HG03139 (cell line): Measurements from ENCODE around the gene KCNK1.

ENCODE experiments used
- ATAC-seq: cut with Tn5 transposase; IDR thresholded peaks from one replicate; pipeline ENCODE4 v1.9.1; 2021; ENCODE audit not compliant: unreplicated experiment

KCNK1 gene

GRCh38 chr1:233635765-233636502 lies 22.0 kb downstream of the KCNK1 start:
- no peak for ATAC-seq

- no peak for ATAC-seq
These were observed 22.6 kb downstream of the KCNK1 start for GRCh38 chr1:233636503-233636877.

- ATAC-seq: no peak
These were observed 24.6 kb downstream of the KCNK1 start for GRCh38 chr1:233638513-233638912.

- no peak for ATAC-seq
These were observed 25.7 kb downstream of the KCNK1 start for GRCh38 chr1:233639611-233640010.

- ATAC-seq: no peak
These were observed 26.3 kb downstream of the KCNK1 start for GRCh38 chr1:233640179-233640578.

GRCh38 chr1:233641029-233641428 lies 27.1 kb downstream of the KCNK1 start:
- ATAC-seq: no peak

GRCh38 chr1:233647073-233647472 lies 33.2 kb downstream of the KCNK1 start:
- no peak for ATAC-seq

GRCh38 chr1:233647636-233648035 lies 33.7 kb downstream of the KCNK1 start:
- no peak for ATAC-seq

- no peak for ATAC-seq
These were observed 37.2 kb downstream of the KCNK1 start for GRCh38 chr1:233651061-233651460.

- ATAC-seq: no peak
These were observed 37.8 kb downstream of the KCNK1 start for GRCh38 chr1:233651563-233652233.

GRCh38 chr1:233652526-233652925 lies 38.6 kb downstream of the KCNK1 start:
- ATAC-seq: no peak

GRCh38 chr1:233654658-233655280 lies 40.9 kb downstream of the KCNK1 start:
- ATAC-seq: no peak

GRCh38 chr1:233655301-233655740 lies 41.4 kb downstream of the KCNK1 start:
- no peak for ATAC-seq

- no peak for ATAC-seq
These were observed 42.2 kb downstream of the KCNK1 start for GRCh38 chr1:233656032-233656635.

- ATAC-seq: no peak
These were observed 42.8 kb downstream of the KCNK1 start for GRCh38 chr1:233656687-233657086.

- ATAC-seq: no peak
These were observed 43.6 kb downstream of the KCNK1 start for GRCh38 chr1:233657466-233657865.

- ATAC-seq: no peak
These were observed 45.6 kb downstream of the KCNK1 start for GRCh38 chr1:233659495-233659894.

GRCh38 chr1:233661376-233662159 lies 47.7 kb downstream of the KCNK1 start:
- no peak for ATAC-seq

- ATAC-seq: no peak
These were observed 48.8 kb downstream of the KCNK1 start for GRCh38 chr1:233662575-233663304.

- no peak for ATAC-seq
These were observed 50.3 kb downstream of the KCNK1 start for GRCh38 chr1:233664253-233664652.
